ENCODE measurements around the gene MYO5B.
"Not testable (repeated sequence)": the region's sequence is repeated elsewhere in the genome, so short reads cannot be mapped to it uniquely, and the experiment has no call there.

The MYO5B gene

DNA sequence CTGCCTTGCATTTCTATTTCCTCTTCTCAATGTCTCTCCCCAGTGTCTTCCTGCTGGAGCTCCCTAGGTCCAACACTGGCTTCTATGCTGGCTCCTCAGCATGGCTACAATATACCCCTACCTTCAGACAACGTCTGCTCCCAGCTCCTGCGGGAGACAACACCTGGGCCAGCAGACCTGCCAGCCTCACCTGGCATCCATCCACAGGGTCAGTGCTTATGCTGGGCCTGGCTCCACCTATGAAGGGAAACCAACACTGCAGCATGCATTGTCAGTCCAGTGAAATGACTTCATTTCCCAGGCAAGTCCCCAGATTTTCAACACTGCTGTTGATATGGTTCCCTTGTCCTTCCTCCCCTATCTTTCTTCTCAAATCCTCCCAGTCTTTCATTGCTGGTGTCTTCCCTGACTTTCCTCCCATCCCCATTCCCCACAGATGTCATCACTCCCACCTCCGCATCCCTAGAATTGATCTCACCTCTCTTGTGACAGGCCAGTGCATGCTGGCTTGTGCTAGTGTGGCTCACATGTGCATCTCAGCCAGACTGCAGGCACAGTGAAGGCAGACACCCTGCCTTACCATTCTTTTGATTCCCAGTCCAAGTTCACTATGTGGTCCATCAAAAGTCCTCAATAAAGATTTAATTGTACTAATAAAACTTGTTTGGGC lies 98.0 kb downstream of the MYO5B start:
- DNase-seq = no peak

DNA sequence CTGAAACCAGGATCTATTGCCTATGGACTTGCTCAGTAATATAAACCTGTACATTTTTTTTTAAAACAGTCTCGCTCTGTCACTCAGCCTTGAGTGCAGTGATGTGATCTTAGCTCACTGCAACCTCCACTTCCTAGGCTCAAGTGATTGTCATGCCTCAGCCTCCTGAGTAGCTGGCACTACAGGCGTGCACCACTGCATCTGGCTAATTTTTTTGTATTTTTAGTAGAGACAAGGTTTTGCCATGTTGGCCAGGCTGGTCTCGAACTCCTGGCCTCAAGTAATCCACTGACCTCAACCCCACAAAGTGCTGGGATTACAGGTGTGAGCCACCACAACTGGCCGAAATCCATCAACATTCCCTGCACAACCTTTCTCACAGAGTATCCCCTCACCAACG lies 100.2 kb downstream of the MYO5B start:
- not testable (repeated sequence) for DNase-seq

DNA sequence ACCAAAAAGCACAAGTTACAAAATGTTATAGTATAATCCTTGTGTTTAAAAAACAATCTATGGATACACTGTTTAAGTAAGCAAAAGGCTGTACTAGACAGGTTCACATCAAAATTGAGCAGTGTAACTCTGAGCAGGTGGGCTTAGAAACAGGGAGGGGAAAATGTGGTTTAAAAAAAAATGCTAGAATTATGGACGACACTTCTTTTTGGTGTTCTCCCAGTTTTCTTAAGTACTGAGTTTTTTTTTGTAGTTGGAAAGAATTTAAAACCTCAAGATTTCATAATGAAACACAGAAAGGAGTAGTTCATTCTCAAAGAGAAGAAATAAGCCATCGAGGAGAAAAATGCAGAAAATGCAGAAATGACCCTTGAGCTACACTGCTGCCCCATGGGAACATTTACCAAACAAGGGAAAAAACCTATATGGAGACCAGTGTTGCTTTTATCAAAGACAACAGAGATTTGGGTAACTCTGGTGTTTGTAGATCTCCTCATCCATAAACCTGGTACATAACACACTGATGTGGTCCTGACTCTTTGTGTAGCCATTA lies 100.7 kb downstream of the MYO5B start:
- no peak for DNase-seq

DNA sequence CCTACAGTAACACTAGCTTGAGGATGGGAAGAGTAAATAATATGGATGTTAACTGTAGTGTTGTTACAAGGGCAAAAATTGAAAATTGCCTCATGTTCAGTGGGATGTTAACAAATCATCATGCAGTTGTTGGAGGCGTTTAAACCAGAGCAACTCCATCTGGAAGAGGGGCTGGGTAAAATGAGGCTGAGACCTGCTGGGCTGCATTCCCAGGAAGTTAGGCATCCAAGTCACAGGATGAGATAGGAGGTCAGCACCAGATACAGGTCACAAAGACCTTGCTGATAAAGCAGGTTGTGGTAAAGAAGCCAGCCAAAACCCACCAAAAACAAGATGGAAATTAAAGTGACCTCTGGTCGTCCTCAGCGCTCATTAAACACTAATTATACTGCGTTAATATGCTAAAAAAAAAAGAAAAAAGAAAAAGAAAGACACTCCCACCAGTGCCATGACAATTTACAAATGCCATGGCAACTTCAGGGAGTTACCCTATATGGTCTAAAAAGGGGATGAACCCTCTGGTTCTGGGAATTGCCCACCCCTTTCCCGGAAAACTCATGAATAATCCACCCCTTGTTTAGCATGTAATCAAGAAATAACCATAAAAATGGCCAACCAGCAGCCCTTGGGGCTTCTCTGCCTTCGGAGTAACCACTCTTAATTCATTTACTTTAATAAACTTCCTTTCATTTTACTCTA lies 101.4 kb downstream of the MYO5B start:
- DNase-seq = no peak

DNA sequence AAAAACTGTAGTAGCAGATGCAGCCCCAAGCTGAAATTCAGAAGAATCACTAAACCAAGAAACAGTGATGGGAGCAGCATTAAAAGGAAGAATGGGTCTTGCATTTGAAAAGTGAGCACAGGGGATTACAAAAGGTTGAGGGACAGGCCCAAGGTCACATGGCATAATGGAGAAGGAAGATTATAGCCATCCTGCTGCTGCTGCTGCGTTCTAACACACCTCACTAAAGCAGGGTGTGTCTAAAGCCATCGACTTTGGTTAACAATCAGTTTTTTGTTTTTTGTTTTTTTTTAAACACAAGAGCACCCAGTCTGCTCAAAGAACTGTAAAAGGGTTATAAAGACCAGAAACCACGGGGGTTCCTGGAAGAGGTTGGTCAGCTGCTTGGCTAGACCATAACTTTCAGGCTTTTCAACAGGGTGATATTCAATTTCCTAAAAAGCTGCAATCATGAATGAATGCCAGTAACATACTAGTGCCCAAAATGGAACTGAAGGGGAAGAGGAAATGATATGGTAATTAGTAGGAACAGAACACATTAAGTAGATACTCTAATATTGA lies 102.6 kb downstream of the MYO5B start:
- no peak for DNase-seq

DNA sequence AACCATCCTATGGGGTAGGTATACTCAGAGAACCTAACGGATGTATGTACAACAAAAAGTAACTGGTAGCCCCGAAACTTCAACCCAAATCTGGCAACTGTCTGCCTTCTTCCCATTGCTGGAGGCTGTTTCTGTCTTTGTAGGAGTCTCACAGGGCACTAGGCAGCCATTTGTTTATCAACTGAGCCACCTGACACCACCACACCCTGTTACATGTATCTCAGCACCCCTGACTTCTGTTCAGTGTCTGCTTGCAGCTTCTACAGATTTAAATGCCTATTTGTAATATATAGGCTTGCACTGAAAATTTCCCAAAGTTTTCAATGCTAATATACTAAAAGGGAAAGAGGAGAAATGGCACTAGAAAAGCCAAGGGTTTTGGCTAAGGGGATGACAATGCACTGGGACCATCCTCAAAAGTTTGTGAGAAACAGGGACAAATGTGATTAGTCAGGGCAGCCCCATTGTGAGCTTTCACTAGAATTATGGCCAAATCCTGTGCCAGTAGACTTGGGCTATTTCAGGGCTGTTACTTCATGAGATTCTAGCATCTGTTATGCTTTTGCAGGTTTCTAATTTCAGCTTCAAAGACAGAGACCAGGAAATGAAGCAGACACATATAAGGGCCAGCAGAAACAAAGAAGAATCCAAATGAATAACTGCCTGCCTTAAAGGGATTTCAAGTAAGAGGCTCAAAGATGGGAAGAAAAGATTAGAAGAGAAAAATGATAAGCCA lies 103.3 kb downstream of the MYO5B start:
- no peak for DNase-seq

DNA sequence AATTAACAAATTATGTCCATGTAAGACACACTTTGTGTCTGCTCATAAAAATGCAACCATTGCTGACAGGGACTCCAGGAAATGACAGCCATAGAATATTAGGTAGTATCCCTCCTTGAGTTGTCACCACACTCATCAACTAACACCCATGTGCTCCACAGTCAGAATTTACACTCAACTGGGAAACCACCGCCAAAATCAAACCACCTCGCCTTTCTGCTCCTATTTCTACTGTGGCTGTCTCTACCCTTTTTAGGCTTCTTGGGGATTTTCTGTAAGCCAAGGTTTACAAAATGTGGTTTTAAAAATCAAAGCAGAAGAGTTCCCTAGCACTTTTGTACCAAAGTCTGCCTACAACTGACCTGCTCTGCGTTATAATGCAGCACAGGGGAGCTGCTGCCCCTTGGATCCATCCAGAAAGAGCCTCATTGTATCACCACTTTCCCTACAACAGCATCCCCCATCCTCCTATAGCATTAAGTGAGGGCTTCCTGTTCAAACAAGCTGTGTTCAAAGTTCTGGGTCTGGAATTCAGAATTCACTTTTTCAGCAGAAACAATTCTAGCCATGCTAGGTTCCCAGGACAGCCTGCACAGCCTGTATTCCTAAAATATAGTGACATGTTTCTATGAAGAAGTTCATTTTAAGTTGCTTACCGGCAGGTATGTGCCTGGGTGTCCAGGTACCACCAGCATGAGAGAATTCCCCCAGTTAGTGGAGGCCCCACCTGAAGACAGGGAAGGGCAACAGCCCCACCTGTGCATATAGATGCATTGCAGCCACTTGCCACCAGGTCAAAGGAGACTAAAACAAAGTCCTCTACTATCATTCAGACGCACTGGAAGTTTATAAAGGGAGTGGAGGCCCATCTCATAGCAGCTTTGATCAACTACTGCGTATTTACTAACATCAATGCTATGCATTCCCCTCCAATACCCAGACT lies 104.3 kb downstream of the MYO5B start:
- no peak for DNase-seq

DNA sequence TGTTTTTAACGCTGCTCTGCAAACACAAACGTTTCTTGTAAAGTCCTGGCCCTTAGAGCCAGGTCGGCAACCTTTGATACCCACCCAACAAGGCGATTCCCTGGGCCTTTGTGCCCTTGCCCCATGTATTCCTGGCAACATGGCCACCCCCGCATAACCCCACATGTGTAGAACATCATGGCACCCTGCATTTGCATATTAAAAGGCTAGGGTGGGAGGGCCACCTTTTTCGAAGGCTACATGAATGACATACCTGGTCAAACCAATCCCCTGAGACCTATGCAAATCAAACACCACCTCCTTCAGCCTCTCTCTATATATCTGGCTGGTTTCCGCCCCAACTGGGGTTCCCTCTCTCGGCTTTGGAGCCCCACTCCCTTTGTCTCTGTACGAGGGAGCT lies 105.2 kb downstream of the MYO5B start:
- no peak for DNase-seq

DNA sequence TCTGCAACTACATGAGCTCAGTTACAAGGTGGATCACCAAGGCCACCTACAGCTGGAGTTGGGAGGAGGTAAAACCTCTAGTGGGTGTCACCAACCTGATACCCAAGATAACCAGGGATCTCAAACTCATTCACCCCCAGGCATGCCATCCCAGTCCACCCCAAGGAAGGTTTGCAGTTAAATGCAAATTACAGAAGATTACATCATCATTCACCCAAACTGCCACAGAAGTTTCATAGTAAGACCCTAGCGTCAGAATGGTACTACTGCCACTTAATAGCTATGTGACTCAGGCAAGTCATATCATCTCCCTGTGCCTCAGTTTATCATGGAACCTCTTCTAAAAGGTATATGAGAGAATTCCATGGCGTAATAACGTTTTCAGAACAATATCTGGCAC lies 111.2 kb downstream of the MYO5B start:
- no peak for DNase-seq

DNA sequence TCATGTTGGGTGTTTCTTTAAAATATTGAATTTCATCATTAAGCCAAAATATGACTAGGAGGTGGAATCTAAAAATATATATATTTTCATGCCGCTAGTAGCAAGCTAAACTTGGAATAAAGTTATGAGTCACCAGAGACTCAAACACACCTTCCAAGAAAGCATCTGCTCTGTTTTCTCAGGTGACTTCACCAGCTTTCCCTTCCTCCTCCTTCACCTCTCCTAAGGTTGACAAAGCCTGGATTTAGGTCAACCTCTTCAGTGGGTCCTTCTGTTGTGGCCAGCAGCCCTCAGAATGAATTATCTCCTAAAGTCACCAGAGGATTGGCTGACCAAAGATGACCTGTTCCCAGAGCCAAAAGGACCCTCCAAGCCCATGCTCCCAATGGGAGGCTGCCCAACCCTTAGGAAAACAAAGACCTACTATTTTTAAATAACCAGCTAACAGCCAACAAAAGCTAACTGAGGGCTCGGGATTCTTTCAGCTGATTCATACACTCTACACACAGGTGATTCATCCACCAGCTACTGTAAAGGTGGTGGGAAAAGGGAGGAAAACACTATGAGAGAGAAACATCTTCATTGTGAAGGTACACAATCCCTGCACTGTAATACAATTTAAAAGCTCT lies 113.9 kb downstream of the MYO5B start:
- DNase-seq = no peak

DNA sequence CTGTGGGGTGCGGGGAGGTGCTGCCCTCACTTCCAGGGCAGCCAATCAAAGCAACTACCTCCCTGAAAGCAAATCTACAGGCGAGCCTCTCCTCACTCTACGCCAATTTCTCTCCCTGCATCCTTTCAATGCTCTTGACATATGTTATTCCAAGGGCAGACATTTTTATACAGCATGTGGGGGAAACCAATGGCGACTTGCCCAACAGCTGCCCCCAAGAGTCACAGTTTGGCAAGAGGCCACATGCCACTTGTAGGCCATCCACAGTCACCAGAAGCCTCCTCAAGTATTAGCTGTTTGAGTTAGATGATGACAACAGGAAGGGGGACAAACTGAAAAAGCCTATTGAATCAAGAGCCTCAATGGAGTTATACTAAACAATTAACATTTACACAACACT lies 114.6 kb downstream of the MYO5B start:
- DNase-seq = peak; percentile 77

DNA sequence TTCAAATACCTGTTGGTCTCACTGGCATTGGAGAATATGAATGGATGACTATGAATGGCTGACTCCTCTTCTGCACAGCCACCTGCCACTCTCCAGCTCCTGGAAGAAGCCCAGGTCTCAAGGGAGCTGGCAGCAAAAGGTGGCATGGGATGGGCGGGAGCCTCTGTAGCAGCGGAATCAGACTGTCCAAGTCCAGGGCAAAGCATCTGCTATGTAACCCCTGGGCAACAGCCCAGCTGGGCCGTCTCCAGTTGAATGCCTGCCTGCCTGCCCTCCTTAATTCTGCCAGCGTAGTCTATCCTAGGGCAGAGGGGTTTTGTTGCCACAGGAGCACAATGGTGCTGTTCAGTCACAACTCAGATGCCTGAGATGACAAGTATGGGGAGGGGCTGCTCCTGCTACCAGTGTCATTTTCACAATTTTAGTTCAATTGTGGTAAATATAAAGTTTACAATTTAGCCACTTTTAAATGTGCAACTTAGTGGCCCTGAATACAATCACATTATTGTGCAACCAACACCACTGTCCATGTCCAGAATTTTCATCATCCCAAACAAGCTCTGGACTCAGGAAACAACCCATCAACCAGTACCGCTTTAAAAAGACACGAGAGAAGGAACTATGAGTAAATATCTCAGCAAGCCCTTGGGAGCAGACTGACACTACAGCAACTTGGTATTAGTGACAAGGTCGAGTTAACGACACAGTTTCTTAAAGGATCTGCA lies 115.2 kb downstream of the MYO5B start:
- peak; percentile 76 for DNase-seq

DNA sequence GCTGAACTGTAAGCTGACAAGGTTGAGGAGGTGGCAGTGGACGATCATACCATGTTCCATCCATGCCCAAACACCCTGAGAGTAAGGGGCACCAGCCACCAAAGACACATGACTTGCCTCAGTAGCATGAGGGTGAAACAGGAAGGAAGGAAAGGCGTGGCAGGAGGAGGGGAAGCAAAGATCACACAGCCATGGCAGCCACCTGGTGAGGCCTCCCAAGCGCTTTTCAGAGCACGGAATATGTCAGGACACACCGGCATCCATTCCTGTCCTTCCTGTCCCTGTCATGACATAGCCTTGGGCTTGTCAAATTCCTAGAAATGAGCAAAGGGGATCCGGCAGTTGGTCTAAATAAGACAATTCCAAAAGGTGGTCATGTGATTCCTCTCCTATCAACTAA lies 118.7 kb downstream of the MYO5B start:
- DNase-seq = no peak

DNA sequence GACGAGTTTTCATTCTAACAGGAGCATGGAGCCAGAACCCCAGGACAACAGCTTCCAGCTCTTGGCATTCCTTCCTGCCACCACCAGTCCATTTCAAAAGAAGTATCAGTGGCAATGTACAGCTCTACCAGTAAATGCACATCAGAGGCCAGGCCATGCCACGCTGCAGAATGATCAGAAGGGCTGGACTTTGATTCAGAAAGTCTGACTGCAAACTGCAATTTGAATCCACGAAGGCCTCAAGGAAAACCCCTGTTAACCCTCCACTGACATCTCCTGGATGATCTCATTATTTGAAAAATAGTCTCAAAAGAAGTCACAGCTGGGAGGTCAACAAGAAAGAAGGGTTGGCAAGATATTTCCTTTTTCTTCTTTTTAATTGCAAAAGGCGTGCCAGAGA lies 119.2 kb downstream of the MYO5B start:
- DNase-seq = no peak

DNA sequence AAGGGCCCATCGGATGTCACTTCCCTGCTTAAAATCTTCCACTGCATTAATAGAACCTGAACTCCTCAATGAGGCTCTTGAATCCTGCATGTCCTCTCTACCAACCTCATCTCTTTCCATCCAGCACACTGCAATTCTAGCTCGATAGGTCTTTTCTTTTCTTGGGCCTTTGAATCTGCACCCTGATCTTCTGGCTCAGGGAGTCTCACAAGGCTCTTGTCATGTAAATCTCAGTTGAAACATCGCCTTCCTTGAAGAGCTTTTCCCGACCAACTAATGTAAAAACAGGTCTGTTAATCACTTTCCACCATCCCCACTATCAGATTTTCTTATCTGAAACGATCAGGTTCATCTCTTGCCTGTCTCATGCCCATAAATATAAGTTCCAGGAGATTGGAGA lies 120.5 kb downstream of the MYO5B start:
- no peak for DNase-seq

DNA sequence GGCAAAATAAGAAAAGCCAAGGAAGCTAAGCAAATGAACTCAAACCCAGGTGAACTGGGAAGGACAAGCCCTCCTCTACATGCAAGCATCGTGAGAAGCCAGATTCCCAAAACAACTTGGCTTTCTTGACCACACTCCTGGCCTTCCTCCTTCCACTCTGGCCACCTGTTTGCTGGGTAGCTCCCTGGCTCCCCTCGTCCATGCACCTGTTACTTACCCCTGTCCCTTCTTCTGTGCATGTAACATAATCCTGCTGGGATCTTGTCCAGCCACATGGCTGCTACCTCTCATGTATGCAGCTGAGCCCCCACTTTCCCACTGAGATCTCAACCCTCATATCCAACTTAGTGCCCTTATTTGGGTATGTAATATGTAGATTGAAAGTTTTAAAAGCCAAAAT lies 121.6 kb downstream of the MYO5B start:
- DNase-seq = no peak

DNA sequence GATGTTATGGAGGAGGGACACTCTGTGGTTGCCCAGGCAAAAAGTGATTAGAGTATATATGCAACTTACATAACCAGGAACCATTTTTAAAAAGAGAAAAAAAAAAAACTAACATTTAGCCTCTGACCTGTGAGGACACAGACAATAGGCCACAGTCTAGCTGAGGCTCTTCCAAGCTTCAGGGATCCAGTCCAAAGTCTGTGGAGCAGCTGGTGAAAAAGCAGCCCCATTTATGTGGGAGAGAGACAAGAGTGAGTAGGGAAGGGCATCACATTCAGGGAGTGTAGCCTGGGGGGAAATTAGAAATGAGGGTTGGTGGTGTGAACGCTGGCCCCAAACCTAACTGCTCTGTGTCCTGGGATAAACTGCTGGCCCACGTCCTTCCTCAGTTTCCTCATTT lies 122.8 kb downstream of the MYO5B start:
- no peak for DNase-seq

DNA sequence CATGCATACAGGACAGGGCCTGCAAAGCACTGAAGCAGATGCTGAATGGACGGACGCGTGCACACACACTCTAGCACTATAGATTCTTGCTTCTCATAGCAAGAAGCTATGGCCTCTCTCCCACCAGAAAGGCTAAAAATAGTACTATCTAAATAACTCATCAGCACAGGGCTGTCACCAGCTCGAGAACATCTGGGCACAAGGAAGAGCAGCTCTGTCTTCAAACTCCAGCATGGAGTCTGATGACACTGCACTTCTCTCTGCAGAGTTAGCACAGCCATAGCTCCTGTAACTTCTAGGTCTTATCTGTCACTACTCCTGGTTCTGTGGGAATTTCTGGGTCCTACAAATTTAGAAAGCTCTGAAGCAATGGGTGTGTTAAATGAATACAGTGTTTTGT lies 123.5 kb downstream of the MYO5B start:
- no peak for DNase-seq

DNA sequence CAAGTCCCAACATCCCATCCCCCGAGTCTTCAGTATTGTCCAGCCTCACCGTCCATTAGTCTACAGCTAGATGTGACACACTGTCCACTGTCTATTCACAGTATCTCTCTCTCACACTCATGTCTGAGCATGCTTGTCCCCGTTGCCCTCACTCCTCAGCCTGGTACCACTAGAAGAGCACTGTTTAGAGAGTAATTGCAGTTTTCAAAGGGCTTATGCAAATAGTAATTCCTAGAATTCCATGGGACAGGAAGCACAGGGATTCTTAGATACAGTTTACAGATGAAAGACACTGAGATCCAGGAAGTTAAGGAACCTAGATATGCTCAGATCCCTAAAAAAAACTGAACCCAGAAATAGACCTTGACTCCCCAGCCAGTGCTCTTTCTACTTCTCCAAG lies 125.5 kb downstream of the MYO5B start:
- no peak for DNase-seq

DNA sequence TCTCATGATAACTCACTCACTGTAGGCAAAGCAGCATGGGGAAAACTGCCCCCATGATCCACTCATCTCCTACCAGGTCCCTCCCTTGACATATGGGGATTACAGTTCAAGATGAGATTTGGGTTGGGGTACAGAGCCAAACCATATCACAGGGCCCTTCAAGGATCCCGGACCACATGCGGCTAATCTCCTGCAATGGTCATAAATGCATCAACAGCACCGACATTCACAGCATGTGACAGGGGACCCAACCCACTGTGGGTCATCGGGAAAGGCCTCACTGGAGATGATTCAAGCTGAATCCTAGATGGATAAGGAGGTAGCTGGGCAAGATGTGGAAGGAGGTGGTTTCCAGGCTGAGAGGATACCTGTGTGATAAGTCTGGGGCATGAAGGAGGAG lies 129.4 kb downstream of the MYO5B start:
- no peak for DNase-seq

DNA sequence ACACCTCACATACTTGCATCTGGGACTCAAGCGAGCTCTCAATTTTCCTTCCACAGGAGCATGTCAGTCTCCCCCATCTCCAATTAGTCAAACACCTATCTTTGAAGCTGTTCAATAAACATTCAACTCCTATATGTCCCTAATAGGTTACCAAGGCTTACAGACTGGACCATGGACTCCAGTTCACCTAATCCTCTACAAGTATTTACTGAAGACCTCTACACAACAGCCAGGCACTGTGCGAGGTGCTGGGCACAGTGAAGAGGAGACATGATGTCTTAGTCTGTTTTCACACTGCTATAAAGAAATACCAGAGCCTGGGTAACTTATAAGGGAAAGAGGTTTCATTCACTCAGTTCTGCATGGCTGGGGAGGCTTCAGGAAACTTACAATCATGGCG lies 129.9 kb downstream of the MYO5B start:
- DNase-seq = no peak

All from NCI-H1105 (cell line).